Calu3 (cell line): ENCODE data around the gene WNT8A. TPM values are rescaled to one million over a fixed set of nuclear protein-coding genes. Genes with fewer than 3 reads are reported as not detected.

ENCODE experiments used
- BruUV-seq: library from RNA; stranded (reverse); fragments of 400-500 nt; replicated peaks from 2 replicates; lab custom pipeline; 2021; lab: Mats Ljungman, UMichigan
- CTCF ChIA-PET: fragments of 300-600 bp; sonication (Branson Sonifier 250); formaldehyde crosslinking; loops from one replicate; lab custom pipeline; 2022; ENCODE audit warnings: antibody characterized with exemption; lab: Charles Lee
- DNase-seq: peaks from one replicate; pipeline ENCODE4 v3.0.0; 2022
- H3K27ac Mint-ChIP-seq: one replicate; pipeline ENCODE4 v1.8.0; 2022; ENCODE audit warnings: mixed read lengths; ENCODE audit not compliant: unreplicated experiment
- H3K27me3 Mint-ChIP-seq: one replicate; pipeline ENCODE4 v1.8.0; 2022; ENCODE audit warnings: mixed read lengths; ENCODE audit not compliant: unreplicated experiment
- H3K36me3 Mint-ChIP-seq: one replicate; pipeline ENCODE4 v1.8.0; 2022; ENCODE audit warnings: mild to moderate bottlenecking, moderate library complexity, mixed read lengths; ENCODE audit not compliant: insufficient read depth, unreplicated experiment
- H3K4me1 Mint-ChIP-seq: one replicate; pipeline ENCODE4 v1.8.0; 2022; ENCODE audit warnings: mild to moderate bottlenecking, low read depth, mixed read lengths; ENCODE audit not compliant: unreplicated experiment
- H3K4me3 Mint-ChIP-seq: one replicate; pipeline ENCODE4 v1.8.0; 2022; ENCODE audit warnings: mild to moderate bottlenecking, low read depth, moderate library complexity, mixed read lengths; ENCODE audit not compliant: unreplicated experiment
- H3K9me3 Mint-ChIP-seq: one replicate; pipeline ENCODE4 v1.8.0; 2022; ENCODE audit warnings: low read depth, mixed read lengths; ENCODE audit not compliant: unreplicated experiment
- intact Hi-C: fragments of 100-400 bp; cut with micrococcal nuclease; formaldehyde crosslinking; loops from one replicate; pipeline ENCODE4 v1.10.0; 2022; ENCODE audit not compliant: unreplicated experiment
- total RNA-seq: library from RNA; stranded (reverse); gene quantifications from 2 replicates; pipeline ENCODE4 v1.2.3, GENCODE V29; 2022
- TF ChIP-seq, protein P1 (sequence below): fragments of 200-600 bp; IDR thresholded peaks from one replicate; pipeline ENCODE4 v1.8.0; 2022; ENCODE audit warnings: antibody characterized with exemption; ENCODE audit not compliant: unreplicated experiment

WNT8A gene
- total RNA-seq, 1 experiment from 2014 or later = not detected

DNA sequence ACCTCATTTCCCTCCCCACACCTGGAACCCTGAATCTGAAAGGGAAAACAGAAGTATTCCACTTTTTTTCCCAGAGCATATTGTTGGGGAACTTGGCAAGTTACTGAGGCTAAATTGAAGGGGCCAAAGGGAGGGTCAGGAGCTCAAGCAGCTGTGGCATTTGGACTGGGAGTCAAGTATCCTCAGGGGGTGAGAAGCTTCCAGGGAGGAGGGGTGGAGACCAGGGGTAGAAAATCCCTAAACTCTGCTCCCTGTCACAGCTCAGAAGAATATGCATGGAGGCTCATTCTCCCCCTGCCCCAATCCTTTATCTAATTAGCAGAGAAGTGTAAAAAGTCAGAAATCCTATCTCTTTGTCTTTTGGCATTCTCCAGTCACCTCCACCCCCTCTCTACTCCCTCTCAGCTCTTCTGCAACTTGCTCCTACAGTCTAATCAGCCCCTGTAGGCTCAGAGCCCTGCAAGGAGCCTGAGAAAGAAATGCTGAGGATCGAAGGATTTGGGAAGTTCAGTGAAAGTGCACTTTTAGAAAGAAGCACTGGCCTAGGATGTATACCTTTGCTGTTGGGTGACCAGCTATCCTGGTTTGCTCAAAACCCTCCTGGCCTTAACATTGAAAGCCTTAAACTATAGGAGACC, 5.7 kb upstream of the WNT8A start:
- Mint-ChIP-seq H3K9me3 (no peaks in the 10 kb centered on the region), H3K4me3 (no peak overlapping the region), H3K36me3 (no peaks in the 10 kb centered on the region), H3K27ac (no peak overlapping the region), H3K27me3 (no peaks in the 10 kb centered on the region), H3K4me1 (no peaks in the 10 kb centered on the region)
- intact Hi-C loops = no loop called here
- TF ChIP-seq, protein P1, sequence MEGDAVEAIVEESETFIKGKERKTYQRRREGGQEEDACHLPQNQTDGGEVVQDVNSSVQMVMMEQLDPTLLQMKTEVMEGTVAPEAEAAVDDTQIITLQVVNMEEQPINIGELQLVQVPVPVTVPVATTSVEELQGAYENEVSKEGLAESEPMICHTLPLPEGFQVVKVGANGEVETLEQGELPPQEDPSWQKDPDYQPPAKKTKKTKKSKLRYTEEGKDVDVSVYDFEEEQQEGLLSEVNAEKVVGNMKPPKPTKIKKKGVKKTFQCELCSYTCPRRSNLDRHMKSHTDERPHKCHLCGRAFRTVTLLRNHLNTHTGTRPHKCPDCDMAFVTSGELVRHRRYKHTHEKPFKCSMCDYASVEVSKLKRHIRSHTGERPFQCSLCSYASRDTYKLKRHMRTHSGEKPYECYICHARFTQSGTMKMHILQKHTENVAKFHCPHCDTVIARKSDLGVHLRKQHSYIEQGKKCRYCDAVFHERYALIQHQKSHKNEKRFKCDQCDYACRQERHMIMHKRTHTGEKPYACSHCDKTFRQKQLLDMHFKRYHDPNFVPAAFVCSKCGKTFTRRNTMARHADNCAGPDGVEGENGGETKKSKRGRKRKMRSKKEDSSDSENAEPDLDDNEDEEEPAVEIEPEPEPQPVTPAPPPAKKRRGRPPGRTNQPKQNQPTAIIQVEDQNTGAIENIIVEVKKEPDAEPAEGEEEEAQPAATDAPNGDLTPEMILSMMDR = no peak
- no TSS peak for BruUV-seq
- CTCF ChIA-PET = interaction anchor here (5.0 kb wide), 1 partner anchor 55 kb away, joined by 15 read pairs; no protein-coding TSS in a partner anchor
- DNase-seq = no peak

DNA sequence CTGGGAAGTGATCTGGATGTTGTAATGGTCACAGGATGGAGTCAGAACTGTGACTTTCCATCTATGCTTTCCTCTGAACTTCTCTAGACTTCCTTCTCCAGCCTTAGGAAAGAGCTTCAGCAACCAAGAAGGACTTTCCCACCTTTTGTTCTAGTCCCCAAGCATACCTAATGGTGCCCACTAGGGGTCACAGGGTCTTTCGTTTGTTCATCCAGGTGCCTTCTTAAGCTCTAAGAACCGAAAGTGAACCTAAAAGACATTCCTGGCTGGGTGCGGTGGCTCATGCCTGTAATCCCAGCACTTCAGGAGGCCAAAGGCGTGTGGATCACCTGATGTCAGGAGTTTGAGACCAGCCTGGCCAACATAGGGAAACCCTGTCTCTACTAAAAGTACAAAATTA, 1.8 kb upstream of the WNT8A start:
- Mint-ChIP-seq H3K9me3 (no peaks in the 10 kb centered on the region), H3K4me1 (no peaks in the 10 kb centered on the region), H3K27ac (no peak overlapping the region), H3K27me3 (no peaks in the 10 kb centered on the region), H3K36me3 (no peaks in the 10 kb centered on the region), H3K4me3 (no peak overlapping the region)
- BruUV-seq = no TSS peak
- CTCF ChIA-PET = interaction anchor here (0.6 to 1.2 kb wide), 3 partner anchors 15 to 47 kb away, joined by 3 to 11 read pairs (median 3); no protein-coding TSS in a partner anchor
- TF ChIP-seq, protein P1 = no peak
- intact Hi-C loops = no loop called here
- no peak for DNase-seq

DNA sequence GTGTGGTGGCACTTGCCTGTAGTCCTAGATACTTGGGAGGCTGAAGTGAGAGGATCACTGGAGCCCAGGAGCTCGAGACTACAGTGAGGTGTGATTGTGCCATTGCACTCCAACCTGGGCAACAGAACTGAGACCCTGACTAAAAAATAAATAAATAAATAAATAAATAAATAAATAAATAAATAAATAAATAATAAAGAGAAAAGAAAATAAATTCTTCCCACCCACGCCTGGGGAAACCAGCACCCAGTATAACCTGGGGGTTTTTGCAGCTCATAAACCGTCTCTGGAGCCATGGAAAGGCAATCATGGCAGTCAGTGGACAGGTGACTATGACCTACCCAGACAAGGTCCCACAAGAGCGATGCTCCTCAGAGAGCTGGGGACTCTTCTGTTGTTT, 7.9 kb downstream of the WNT8A start:
- TF ChIP-seq, protein P1 = no peak
- Mint-ChIP-seq H3K27me3 (peaks cover 19% of the 10 kb centered on the region), H3K4me3 (no peak overlapping the region), H3K36me3 (no peaks in the 10 kb centered on the region), H3K27ac (no peak overlapping the region), H3K9me3 (no peaks in the 10 kb centered on the region), H3K4me1 (peaks cover 16% of the 10 kb centered on the region)
- BruUV-seq = no TSS peak
- no peak for DNase-seq
- CTCF ChIA-PET = interaction anchor here (1.3 kb wide), 1 partner anchor 12 kb away, joined by 3 read pairs; no protein-coding TSS in a partner anchor
- intact Hi-C loops = no loop called here

DNA sequence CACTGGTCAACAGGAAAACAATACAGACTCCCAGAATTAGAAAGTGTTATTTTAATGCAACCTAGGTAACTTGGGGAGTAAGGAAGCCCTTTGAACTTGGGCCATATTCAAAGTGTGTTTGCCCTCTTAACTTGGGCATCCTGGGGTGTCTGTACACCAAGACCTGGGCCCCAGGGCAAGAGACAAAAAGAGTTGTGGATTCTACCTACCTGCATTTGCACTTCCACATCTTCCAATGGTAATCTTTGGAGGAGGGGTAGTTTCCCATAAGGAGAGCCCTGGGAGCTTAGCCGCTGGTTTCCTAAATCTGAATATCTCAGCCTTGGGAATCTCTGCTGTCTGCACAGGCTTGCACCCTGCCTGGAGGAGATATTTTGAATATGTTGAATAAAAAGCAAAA, 8.5 kb downstream of the WNT8A start:
- peaks cover 19% of the 10 kb centered on the region for H3K27me3 Mint-ChIP-seq
- no peak for DNase-seq
- H3K27ac Mint-ChIP-seq = no peak overlapping the region
- H3K4me1 Mint-ChIP-seq = peaks cover 22% of the 10 kb centered on the region
- BruUV-seq = no TSS peak
- H3K4me3 Mint-ChIP-seq = no peak overlapping the region
- H3K36me3 Mint-ChIP-seq = no peaks in the 10 kb centered on the region
- no peaks in the 10 kb centered on the region for H3K9me3 Mint-ChIP-seq
- intact Hi-C loops = no loop called here
- CTCF ChIA-PET = no interaction called here
- TF ChIP-seq, protein P1 = no peak
